Muscle of back (tissue), 13 donors: Measurements from ENCODE around the gene TMEM176B. TPM values are rescaled to one million over a fixed set of nuclear protein-coding genes. Genes with fewer than 3 reads are reported as not detected.

Experiments
- DNase-seq, 3 donors: peaks; one replicate each; pipeline versions ENCODE4 v3.0.0 to v3.0.0-alpha.2; 2013
- long read RNA-seq, 9 donors: transcript quantifications; one replicate each; lab custom pipeline, GENCODE V29; 2026
- polyA plus RNA-seq, 10 donors: library from polyadenylated mRNA; unstranded; fragments of 120-200 nt; gene quantifications; one replicate each; pipeline ENCODE4 v1.2.1, GENCODE V29; 2013; ENCODE audit not compliant: insufficient read length in 10 of 10

The TMEM176B gene
- 10 to 100 TPM in 9 of 10 donors, 1 to 10 TPM in 1; 5.7 to 19.3 (median 14.5) TPM for polyA plus RNA-seq
- long read RNA-seq, donor 1, partial matches to known transcripts: 20 of 26 reads
- long read RNA-seq, donor 1, other reads (novel, unspliced or antisense): 0 of 26 reads
- long read RNA-seq, donor 2, partial matches to known transcripts: 7 of 10 reads
- long read RNA-seq, donor 2, other reads (novel, unspliced or antisense): 0 of 10 reads
- long read RNA-seq, donor 3: 0 reads
- long read RNA-seq, donor 4, transcript TMEM176B-201 (7 exons, 1,129 nt): major isoform, 5 of 7 reads
- long read RNA-seq, donor 4, partial matches to known transcripts: 0 of 7 reads
- long read RNA-seq, donor 4, other reads (novel, unspliced or antisense): 0 of 7 reads
- long read RNA-seq, donor 5, transcript TMEM176B-201 (7 exons, 1,129 nt): major isoform, 16 of 57 reads
- long read RNA-seq, donor 5, partial matches to known transcripts: 31 of 57 reads
- long read RNA-seq, donor 5, other reads (novel, unspliced or antisense): 9 of 57 reads
- long read RNA-seq, donor 6, transcript TMEM176B-201 (7 exons, 1,129 nt): major isoform, 9 of 38 reads
- long read RNA-seq, donor 6, partial matches to known transcripts: 28 of 38 reads
- long read RNA-seq, donor 6, other reads (novel, unspliced or antisense): 0 of 38 reads
- long read RNA-seq, donor 7, partial matches to known transcripts: 18 of 23 reads
- long read RNA-seq, donor 7, other reads (novel, unspliced or antisense): 0 of 23 reads
- long read RNA-seq, donor 8, partial matches to known transcripts: 6 of 10 reads
- long read RNA-seq, donor 8, other reads (novel, unspliced or antisense): 0 of 10 reads
- long read RNA-seq, donor 9: 0 reads

DNA sequence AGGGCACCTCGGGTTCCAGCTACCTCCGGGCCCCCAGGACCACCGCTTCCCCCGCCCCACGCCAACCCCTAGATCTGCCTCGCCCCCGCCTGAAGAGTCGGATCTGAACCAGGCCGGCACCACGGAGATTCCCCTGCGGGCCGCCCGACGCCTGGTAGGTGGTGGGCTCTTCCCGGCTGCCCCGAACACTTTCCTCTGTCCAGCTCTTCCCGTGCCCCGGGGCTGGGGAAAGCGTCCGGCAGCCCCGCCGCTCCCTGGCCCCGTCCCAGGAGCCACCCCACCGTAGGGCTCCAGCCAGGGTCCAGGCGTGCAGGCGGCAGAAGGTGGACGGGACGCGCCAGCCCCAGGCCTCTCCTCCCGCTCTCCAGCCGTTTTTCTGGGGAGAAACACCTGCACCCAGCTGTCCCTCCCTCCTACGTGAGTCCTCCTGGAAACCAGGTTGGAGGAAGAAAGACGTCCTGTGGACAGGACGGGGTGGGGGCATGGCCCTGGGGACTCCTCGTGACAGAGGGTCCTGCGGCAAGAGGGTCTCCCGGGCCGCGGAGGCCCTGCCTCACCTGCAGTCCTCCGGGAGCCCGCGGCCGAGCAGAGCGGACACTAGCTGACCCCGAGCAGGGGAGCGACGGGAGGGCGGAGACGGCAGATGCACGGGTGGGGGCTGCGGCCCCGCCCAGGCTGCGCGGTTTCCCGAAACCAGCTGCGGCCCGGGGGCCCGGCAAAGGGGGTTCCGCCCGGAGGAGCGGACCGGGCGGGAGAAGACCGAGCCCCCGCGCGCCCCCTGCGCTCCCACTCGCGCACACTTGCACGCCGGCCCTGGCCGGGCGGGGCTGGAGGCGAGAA lies at the start of gene TMEM176B:
Gene TMEM176B, minus strand, starts transcription at position 624 of the 840 bp plus-strand sequence. CDS start 3,795 bp downstream, outside the sequence.
- peak in 2 of 3 donors; percentile 73 to 87 for DNase-seq

DNA sequence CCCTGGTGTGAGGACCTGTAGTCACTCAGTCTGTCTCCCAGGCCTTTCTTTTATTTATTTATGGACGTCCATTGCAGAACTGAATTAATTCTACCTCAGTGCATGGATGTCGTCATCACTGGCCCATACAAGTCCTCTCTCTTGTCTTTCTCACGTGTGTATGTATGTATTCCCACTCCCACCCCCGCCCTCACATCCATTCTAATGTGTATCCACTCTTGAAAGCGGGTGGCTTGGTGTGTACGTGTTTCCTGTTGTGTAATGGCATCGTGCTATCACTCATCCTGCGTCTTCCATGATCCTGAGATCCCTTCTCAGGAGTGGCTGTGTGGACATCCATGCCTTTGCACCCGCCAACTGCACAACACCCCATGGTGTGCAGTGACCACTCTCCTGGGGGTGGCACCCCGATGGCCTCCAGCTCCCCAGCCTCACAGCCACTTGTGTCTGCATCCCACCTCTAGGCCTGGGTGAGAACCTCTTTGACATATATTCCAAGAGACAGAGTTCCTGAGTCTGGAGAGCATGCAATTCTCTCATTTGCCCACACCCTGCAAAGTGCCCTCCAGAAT lies 49.1 kb upstream of the TMEM176B start:
- no peak for DNase-seq

DNA sequence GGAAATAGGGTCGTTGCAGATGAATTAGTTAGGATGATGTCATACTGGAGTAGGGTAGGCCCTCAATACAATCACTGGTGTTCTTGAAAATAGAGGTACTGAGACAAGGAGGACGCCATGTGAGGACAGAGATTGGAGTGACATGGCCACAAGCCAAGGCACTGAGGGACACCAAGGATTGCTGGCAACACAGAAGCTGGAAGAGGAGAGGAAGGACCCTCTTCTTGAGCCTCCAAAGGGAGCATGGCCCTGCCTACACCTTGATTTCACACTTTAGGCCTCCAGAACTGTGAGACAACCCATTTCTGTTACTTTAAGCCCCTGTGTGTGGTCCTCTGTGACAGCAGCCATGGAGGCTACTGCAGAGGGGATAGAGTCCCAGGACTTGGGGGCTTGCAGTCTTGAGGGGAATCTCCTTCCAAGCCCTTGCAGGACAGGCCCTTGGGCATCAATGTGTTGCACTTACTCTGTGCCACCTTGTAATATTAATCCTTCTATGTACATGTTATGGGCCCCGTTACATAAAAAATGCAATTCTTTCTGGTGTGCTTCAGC lies 48.5 kb upstream of the TMEM176B start:
- no peak for DNase-seq

DNA sequence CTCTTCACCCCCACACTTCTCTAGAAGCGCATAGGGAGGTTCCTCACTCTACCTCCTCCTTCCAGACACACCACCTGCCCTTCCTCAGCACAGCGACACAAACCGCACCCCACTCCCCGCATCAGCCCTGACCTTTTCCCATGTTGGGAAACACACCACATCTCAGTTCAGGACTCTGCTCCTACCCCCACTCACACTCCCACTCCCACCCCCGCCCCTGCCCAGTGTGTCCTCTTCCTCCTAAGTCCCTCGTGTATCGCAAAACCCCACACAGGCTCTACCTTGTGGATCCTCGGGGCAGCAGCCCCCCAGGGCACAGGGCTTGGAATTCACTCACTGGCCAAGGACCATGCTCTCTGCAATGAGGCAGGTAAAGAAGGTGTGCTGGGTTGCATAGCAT lies 47.9 kb upstream of the TMEM176B start:
- DNase-seq: no peak

DNA sequence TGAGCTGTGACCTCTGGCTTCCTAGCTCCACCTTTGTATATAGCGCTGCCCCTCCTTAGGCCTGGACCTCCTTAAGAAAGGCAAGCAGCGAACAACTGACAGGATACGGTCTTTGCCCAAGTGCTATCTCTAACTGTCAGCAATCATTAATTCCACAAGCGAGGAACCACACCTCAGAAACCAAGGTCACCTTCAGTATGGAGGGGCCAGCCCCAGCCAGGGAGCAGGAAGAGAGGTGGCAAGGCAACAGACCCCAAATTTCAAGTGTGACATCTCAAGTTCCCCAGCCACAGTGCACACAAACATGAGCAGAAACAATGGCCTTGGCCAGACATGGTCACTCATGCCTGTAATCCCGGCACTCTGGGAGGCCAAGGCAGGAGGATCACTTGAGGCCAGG lies 47.4 kb upstream of the TMEM176B start:
- DNase-seq: no peak

DNA sequence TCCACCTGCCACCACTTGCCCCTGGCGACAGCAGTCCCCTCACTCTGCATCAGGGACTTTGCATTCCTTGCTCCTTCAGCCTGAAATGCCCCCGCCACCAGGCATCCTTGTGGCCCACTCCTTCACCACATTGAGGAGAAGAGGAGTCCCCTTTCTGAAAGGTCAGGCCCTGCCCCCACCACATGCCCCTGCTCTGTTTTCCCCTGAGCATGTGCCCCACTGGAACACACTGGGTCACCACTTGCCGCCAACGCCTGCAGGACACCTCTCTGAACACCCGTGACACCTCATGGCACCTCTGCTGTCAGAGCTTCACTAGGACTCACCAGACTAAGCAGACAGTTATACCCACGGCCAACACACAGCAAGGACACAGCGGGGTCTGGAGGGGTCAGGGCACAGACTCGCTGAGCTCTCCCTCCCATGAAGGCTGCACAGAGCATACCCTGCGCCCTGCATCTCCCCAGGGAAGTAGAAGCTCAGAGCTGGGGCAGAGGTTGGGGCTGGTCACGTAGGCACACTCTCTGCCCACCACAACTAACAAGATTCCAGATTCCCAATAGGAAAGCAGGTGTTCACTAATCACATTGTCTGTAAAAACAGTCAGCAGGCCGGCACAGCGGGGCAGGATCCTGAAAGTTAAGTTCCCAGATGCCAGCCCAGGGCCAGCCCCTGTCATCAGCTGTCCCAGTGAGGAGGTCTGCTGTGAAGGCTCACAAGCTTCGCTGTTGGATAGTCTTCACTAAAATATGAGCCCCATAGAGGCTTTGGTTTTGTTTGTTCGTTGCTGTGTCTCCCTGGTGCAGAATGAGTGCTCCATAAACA lies 46.3 kb upstream of the TMEM176B start:
- no peak for DNase-seq

DNA sequence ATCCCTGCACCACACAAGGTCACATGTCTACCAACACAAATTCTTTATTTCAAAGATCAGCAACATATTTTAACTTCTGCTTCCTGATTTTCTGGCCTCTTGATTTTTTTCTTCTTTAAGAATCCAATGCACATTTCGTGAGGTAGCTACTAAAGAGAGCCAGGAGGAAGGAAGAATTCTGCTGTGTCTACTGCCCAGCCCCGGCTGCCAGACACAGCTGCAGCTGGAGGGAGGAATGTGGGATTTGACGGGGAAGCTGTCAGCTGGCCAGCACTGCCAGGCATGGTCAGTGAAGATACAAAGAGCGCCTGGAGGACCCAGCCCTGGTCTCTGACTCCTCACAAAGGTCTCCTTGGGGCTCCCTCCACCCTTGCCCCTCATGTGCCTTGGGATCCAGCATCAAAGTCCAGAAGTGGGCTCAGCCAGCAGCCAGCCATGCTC lies 45.3 kb upstream of the TMEM176B start:
- DNase-seq: peak; percentile 24 to 74 (median 64)

DNA sequence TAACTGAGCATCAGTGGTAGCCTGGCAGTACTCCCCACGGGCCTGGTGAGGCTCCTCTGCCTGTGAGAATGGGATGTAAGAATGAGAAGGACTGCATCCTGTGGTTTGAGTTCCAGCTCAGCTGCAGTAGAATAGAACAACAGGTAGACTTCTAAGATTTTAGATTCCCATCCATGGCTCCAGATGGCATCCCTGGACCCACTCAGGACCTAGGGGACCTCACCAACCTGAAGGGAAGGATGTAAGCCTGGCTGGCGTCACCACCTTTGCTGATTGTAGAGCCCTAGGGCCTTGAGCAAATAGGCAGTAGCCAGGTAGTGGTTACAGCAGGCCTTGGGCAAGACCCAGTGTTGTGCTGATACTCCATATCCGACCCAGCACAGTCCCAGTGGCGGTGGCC lies 42.6 kb upstream of the TMEM176B start:
- DNase-seq: no peak

DNA sequence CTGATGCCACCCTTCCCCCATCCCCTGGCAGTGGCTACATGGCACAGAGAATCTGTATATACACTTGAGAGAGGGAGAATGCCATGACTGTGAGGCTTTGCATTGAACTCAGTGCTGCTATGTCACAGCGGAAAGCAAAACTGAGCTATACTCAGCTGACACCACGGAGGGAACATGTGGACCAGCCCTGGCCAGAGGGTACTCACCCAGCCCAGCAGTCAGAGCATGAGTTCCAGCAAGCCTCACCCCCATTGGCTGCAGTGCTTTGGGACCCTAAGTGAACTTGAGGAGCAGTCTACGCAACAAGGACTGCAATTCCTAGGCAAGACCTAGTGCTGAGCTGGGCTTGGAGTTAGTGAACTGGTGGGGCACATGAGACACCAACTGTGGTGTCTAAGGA lies 41.9 kb upstream of the TMEM176B start:
- DNase-seq: no peak

DNA sequence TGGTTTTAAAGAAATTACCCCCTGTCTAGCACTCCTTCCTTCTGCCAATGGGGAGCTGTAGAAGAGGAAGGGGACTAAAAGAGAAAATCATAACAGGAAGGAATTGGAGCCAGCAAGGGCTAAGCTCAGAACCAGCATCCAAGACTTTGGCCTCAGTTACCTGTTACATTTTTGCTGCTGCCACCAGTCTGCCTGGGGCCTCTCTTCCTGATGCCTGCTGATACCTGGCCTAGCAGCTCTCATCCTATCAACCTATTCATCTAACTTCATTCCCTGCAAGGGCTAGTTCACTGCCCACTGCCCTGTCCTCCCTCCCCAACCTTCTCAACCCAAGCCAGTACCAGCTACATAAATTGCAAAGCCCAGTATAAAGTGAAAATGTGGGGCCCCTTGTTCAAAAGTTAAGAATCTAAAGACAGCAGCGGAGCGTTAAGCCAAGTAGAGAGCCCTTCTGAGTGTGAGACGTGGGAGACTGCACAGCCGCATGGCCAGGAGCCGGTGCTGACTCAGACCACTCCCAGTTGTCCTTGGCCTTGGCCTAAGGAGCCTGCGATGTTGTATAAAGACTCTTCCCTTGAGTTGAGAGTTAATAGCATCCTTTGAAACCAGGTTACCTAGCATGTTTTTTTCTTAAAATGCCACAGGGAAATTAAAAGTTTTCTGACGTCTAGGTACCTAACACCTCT lies 38.9 kb upstream of the TMEM176B start:
- no peak for DNase-seq

DNA sequence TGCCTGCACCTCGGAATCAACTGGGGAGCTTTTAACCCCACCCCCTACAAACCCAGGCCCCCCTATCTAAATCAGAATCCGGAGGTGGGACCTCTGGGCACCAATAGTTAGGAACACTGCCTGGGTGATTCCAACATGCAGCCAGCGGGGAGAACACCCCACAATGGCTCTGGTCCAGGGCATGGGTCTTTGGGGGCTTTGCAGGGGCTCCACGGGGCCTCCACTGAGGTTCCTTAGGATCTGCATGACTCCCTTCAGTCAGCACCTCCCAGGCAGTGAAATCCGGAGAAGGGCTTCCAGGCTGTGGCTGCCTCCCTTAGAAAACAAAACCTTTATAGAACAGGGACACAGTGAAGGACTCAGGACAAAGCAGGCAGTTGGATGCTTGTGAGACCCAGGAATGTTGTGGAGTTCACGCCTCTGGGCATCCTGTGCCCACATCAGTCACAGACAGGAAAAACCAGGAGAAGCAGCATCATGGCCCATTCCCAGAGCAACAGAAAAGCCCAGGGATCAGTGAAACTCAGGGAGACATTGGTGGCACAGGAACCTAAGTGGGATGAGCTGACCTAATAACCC lies 35.6 kb upstream of the TMEM176B start:
- no peak for DNase-seq

DNA sequence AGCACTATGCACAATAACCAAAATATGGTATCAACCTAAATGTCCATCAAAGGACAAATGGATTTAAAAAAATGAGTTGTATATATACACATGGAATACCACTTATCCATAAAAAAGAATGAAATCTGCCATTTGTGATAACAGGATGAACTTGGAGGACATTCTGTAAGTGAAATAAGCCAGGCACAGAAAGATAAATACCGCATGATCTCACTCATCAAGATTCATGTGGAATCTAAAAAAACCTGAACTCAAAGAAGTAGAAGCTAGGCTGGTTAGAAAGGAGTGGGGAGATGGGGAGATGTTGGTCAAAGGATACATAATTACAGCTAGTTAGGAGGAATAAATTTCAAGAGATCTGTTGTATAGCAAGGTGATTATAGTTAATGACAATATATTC lies 34.9 kb upstream of the TMEM176B start:
- DNase-seq: no peak

DNA sequence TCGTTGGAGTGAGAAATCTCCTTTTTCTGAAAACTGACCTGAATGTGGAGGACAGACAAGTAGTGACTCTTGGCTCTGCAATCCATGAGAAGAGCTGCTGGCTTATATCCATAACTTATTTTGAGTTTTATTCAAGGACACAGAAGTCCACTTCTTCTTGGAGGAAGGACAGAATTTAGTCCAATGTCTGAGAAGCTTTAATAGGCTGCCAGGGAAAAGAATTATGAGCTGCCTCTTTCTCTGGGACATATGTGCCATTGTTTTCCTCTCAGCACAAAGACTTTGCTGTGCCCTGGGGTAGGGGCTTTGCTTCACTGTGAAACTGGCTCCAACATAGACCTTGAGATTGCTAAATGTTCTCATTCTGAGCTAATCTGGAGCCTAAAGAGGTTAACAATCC lies 31.7 kb upstream of the TMEM176B start:
- no peak for DNase-seq

DNA sequence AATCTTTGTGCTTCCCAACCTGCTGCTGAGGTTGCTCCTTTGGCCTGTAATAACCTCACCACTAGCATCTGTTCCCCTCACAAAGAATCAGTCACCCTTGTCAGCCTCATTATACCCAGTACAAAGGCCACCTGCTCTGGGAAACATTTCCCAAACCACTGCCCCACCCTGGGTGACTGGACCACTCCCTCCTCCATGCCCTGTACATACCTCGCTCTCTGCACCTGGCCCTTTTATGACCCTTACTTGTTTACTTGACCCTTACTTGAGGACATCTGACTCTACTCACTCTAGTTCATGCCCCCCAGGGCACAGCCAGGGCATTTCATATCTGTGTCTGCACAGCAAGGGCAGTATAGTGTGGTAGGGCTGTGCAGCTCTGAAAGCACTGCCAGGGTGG lies 30.8 kb upstream of the TMEM176B start:
- no peak for DNase-seq

DNA sequence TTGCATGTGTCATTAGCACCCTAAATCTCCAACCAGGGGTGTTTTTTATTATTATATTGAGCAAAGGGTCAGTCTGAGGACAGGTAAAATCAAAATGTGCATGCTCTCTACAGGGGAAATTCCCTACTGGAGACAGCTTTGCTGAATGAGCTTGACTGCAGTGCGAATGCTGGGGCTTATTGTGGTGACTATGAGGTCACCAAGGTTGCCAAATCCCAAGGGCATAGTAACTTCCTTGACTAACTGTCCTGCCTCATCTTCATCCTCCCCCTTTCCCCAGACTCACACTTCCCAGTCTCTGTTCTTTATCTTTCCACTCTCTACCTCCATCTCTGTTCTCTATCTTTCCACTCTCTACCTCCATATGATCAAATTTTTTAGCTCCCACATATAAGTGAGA lies 29.3 kb upstream of the TMEM176B start:
- DNase-seq: no peak

DNA sequence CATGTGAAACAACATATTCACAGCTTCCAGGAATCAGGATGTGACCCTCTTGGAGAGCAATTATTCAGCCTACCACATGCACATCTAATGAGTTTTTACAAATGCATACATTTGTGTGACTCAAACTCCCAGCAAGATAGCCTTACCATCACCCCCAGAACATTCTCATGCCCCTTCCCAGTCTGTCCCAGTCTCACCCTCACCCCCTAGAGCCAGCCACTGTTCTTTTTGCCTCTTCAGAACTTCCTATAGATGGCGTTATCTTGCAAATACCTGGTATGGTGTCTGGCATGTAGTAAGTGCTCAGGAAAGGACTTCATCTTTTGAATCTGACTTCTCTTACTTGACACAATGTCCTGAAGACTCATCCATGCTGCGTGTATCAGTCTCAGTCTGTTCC lies 28.2 kb upstream of the TMEM176B start:
- no peak for DNase-seq

DNA sequence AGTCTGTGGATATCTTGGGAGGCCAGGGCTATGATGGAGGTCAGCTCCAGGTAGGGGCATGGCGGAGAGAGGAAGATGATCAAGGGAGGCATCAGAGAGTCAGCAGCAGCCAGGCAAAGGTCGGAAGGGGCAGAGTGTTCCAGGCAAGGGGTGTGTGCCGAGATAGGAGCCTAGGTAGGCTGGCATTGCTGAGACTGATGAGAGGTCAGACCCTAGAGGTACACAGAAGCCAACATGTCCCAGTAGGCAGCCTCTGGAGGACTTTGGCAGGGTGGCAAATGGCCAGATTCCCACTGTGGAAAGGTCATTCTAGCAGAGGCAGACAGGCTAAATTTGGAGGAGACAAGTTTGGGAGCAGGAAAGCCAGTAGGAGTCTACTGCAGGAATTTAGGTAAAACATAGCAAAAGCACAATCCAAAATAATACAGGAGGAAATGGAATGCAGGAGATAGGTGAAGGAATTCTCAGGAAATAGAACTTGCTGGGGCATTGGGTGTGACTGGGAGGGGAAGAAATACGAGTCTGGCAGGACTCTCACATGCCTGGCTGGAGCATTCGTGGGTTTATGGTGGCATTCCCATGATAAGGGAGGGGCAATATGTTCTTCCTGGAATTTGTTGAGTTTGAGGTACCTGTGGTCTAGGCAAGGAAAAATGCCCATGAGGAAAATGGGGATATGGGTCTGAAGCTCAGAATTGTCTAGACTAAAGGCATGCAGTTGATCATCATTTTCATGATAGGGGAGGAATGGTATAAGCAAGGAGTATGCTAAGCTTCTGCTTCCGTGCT lies 26.1 kb upstream of the TMEM176B start:
- DNase-seq: no peak

DNA sequence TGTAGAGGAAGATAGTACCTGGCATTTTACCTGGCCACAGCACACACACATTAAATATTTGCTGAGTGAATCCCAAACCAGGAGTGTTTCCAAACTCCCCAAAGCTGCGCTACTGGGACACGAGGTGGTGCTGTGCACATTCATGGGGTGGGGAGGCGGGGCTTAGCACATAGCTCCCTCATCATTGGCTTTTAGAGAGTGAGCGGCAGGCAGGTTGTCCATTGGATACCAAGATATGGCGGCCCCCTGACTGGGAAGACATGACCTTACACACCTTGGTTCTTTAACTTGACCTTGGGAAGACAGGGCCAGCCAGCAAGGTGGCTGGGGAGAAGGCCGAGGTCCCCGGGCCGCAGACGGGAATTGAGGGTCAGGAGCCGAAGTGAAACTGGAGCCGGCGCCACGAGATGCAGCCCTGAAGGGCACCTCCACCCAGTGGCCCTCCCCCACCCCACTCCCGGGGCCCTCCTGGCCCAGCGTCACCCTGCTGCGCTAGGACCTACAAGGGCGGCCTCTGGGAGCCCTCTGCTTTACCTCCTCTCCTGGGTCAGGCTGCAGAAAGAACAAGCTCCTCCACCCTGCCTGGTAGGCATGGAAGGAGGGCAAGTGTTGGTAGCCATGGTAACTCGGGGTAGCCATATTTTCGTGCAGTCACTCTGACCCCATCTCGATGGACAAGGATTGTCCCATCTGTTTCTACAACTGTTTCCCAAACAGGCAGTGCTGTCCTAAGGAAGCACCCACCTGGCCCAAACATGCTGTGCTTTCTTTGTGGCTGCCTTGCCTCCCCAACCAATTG lies 24.4 kb upstream of the TMEM176B start:
- DNase-seq: no peak
